Thoracic aorta (tissue), 2 donors: ENCODE measurements around the gene LRP8. TPM values are rescaled to one million over a fixed set of nuclear protein-coding genes. Genes with fewer than 3 reads are reported as not detected.

Experiments used
- ATAC-seq: fragments of 150-250 bp; one replicate; pipeline ENCODE4 v1.8.0; 2017; ENCODE audit warnings: low read depth; ENCODE audit not compliant: insufficient number of reproducible peaks, low FRiP score
- DNase-seq: peaks from one replicate; pipeline ENCODE4 v3.0.0-alpha.2; 2020; ENCODE audit warnings: low spot score
- H3K27ac ChIP-seq, 2 donors: fragments of 200-600 bp; sonication (generic); 1 replicate in 1 of 2; 2 replicates in 1 of 2; pipeline ENCODE4 v1.5.1; 2016; ENCODE audit warnings: mild to moderate bottlenecking in 2 of 2, moderate library complexity in 2 of 2
- H3K27me3 ChIP-seq: fragments of 200-600 bp; sonication (generic); replicated peaks from 2 replicates; pipeline ENCODE4 v1.6.0; 2016; ENCODE audit warnings: mild to moderate bottlenecking; ENCODE audit not compliant: insufficient read depth
- H3K36me3 ChIP-seq: fragments of 200-600 bp; sonication (generic); one replicate; pipeline ENCODE4 v1.5.1; 2016
- H3K4me1 ChIP-seq, 2 donors: fragments of 200-600 bp; sonication (generic); 1 replicate in 1 of 2; 2 replicates in 1 of 2; pipeline versions ENCODE4 v1.5.1 to v1.6.0; 2016; ENCODE audit warnings: low read depth in 2 of 2, mild to moderate bottlenecking in 1 of 2; ENCODE audit not compliant: control insufficient read depth in 1 of 2
- H3K4me3 ChIP-seq: fragments of 200-600 bp; sonication (generic); 2 replicates; pipeline ENCODE4 v1.5.1; 2016; ENCODE audit warnings: mild to moderate bottlenecking
- H3K9me3 ChIP-seq: fragments of 200-600 bp; sonication (generic); 2 replicates; pipeline ENCODE4 v1.5.1; 2016
- total RNA-seq, 2 donors: library from RNA; depleted of rRNA; stranded (reverse); fragments of >200 nt; gene quantifications; one replicate each; pipeline versions ENCODE4 v1.1.0 to v1.2.3, GENCODE V29; 2016
- TF ChIP-seq, protein P1 (sequence below): fragments of 200-600 bp; sonication (generic); IDR thresholded peaks from one replicate; pipeline ENCODE4 v1.5.1; 2019; ENCODE audit warnings: antibody characterized with exemption

LRP8 gene
- total RNA-seq, 2 donors from 2014 or later: 14.1 to 24.1 TPM

DNA sequence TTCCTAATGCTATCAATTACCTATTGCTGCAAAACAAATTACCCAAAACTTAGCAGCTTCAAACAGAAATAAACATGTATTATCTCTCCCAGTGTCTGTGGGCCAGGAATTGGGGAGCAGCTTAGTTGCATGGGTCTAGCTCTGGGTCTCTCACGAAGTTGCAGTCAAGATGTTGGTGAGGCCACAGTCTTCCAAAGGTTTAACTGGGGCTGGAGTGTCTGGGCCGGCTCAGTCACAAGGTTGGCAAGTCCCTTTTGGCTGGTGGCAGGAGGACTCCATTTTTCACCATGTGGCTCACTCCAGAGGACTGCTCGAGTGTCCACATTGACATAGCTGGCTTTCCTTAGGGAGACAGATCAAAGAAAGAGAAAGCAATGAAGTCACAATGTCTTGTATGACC, 5.0 kb upstream of the LRP8 start:
- Histone ChIP-seq H3K36me3 (no peaks in the 10 kb centered on the region), H3K4me3 (no peak overlapping the region), H3K27me3 (no peaks in the 10 kb centered on the region), H3K4me1 (no peaks in the 10 kb centered on the region), H3K27ac (no peak overlapping the region), H3K9me3 (no peaks in the 10 kb centered on the region)
- DNase-seq (no peak), ATAC-seq (no peak)
- TF ChIP-seq, protein P1, sequence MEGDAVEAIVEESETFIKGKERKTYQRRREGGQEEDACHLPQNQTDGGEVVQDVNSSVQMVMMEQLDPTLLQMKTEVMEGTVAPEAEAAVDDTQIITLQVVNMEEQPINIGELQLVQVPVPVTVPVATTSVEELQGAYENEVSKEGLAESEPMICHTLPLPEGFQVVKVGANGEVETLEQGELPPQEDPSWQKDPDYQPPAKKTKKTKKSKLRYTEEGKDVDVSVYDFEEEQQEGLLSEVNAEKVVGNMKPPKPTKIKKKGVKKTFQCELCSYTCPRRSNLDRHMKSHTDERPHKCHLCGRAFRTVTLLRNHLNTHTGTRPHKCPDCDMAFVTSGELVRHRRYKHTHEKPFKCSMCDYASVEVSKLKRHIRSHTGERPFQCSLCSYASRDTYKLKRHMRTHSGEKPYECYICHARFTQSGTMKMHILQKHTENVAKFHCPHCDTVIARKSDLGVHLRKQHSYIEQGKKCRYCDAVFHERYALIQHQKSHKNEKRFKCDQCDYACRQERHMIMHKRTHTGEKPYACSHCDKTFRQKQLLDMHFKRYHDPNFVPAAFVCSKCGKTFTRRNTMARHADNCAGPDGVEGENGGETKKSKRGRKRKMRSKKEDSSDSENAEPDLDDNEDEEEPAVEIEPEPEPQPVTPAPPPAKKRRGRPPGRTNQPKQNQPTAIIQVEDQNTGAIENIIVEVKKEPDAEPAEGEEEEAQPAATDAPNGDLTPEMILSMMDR: no peak

DNA sequence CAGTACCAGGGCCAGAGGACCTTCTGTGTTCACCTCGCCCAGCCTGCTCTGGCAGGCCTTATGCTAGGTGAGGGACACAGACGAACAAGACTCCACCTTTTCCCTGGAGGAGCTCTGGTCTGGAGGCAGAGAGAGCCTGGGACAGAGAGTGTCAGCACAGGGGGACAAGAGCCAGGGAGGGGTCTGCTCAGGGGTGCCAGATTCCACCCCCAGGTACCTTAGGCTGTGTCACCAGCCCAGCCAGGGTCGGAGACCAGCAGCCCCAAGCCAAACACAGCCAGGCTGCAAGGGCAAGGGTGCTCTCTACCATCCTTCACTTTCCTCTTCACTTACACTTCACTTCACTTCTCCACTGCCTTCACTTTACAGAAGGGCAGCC, 4.3 kb upstream of the LRP8 start:
- Histone ChIP-seq H3K27ac (no peak overlapping the region), H3K4me3 (no peak overlapping the region), H3K36me3 (no peaks in the 10 kb centered on the region), H3K4me1 (peaks cover 0 to 3% of the 10 kb centered on the region in 2 donors), H3K9me3 (no peaks in the 10 kb centered on the region), H3K27me3 (no peaks in the 10 kb centered on the region)
- TF ChIP-seq, protein P1: no peak
- ATAC-seq: no peak
- DNase-seq: no peak

DNA sequence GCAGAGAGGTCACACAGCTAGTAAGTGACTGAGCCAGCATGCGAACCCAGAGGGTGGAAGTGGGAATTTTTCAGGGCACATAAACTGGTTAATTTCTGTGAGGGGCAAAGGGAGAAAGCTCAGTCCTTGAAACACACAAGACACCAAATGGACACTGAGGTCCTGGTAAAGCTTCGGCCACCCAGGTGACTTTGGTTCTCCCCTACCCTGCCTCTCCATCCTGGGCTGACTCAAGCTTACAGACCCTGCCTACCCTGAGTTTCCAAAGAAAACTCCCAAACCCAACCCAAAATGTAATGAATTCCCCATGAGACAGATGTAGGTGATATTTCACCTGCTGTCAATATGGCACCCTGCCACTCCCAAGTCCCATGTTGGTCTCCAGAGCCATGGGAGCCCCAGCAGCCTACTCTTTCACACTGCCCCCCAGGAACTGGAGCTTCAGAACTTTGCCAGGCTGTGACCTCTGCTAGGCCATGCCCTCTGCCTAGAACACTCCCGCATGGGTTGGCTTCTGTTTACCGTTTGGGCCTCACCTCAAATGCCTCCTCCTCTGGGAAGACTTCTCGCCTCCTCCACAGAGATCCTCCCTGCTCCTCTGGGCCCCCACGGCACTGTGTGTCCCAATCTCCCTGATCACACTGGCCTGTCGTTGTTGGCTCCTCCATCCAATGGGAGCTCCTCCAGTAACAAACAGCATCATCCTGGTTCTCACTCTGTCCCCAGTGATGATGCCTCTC, 3.7 kb upstream of the LRP8 start:
- DNase-seq (no peak), ATAC-seq (no peak)
- Histone ChIP-seq H3K27me3 (no peaks in the 10 kb centered on the region), H3K27ac (no peak overlapping the region), H3K9me3 (no peaks in the 10 kb centered on the region), H3K4me3 (no peak overlapping the region), H3K4me1 (peaks cover 0 to 9% of the 10 kb centered on the region in 2 donors), H3K36me3 (no peaks in the 10 kb centered on the region)
- TF ChIP-seq, protein P1: no peak

DNA sequence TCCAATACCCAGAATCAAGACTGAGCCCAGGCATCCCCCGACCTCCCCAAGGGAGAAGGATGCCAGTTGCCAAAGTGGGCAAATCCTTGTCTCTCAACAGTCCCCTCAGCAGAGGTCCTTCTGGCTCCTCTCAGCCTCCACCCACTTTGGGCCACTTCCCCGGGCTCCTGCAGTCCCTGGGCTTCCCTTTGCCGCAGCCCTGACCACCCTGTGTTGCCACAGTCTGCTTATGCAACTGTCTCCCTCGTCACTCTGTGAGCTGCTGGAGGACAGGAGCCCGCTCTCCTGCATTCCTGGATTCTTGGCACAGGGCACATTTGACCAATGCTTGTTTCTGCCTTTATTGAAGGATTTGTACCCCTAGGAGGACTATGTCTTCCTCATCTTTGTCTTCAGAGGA, 2.9 kb upstream of the LRP8 start:
- TF ChIP-seq, protein P1: no peak
- Histone ChIP-seq H3K4me3 (no peak overlapping the region), H3K27me3 (no peaks in the 10 kb centered on the region), H3K27ac (no peak overlapping the region), H3K36me3 (no peaks in the 10 kb centered on the region), H3K4me1 (peaks cover 0 to 10% of the 10 kb centered on the region in 2 donors), H3K9me3 (no peaks in the 10 kb centered on the region)
- DNase-seq (no peak), ATAC-seq (no peak)

DNA sequence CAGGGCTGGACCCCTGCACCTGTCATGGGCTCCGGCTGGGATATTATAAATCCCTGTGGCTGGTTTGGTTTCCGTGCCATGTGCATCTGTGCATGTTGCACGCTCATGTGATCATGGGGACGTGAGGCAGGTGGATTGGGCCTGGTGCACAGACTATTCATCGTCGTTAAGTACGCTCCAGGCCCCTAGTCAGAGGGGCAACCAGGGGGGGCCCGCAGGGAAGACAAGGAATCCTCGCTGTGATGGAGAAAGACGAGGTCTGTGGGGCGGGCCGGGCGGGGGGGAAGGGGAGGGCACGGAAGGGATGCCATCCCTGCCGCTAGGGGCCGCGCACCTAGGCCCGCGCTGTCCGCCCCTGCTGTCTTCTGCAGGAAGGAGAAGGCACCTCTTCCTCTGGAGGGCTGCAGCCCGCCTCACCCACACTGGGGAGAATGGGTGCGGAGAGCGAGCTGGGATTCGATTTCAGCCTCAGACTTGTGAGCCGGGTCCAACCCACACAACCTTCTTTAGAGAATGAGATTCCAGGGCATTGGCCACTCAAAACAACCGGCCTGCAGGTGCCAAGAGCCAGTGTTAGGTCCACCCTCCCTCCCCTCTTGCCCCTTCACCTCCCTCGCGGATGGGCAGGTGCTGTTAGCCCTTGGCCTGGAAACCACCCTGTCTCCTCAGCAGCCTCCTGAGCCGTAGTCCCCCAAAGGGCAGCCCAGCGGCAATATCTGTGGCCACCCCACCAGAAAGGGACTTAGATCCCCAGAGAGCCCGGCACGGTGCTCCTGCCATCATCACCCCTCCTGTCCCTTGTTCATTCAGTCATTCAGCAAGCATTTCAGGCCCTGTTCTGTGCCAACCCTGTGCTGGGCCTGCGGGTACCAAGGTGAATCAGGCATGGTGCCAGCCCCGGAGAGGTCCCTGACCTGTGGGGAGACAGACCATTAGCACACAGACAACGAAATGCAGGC, 950 bp upstream of the LRP8 start:
- TF ChIP-seq, protein P1: no peak
- no peaks in the 10 kb centered on the region for H3K36me3 ChIP-seq
- H3K4me3 ChIP-seq: peak overlapping the region; percentile 71
- no peaks in the 10 kb centered on the region for H3K27me3 ChIP-seq
- no peak for ATAC-seq
- H3K9me3 ChIP-seq: no peaks in the 10 kb centered on the region
- no peak for DNase-seq
- peaks cover 7 to 19% of the 10 kb centered on the region in 2 donors for H3K4me1 ChIP-seq
- H3K27ac ChIP-seq: peak overlapping the region in 1 of 2 donors; percentile 39
